ENCODE measurements around the gene NTF4.

The NTF4 gene, protein sequence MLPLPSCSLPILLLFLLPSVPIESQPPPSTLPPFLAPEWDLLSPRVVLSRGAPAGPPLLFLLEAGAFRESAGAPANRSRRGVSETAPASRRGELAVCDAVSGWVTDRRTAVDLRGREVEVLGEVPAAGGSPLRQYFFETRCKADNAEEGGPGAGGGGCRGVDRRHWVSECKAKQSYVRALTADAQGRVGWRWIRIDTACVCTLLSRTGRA

DNA sequence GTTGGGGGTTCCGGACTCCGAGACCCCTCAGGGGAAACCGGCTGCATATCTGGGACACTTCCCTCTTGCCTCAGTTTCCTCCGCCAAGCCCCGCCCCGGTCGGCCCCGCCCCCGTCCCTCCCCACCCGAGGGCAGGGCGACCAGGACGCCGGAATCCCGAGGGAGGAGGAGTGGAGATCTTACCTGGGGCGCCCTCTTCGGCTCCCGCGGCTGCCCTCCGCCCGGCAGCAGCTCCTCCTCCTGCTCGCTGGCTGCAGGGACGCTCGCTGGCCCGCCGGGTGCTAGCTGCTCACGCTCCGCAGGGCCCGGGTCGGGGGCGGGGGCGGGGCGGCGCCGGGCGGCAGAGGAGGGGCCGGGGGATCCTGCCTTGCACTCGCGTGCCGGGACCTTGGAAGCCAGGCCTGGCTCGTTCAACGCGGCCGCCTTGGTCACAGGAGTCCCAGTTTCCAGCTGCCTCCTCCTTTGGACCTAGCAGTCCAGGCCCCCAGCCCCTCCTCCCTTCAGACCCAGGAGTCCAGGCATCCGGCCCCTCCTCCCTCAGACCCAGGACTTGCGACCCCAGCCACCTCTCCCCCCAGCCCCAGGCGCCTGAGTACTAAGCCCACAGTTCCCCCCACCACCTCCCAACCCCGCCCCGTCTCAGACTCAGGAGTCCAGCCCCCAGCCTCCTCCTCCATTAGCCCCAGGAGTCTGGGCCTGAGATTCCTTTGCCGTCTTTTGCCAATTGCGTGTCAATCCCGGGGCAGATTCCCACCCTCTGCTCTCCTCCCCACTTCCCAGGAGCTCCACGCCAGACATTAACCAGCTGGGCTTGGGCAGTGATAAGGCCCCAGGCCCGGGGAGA is at the start of gene NTF4:
TSS of gene NTF4 (minus strand) at position 51 of the 844 bp plus-strand sequence. CDS start 2,821 bp downstream, outside the sequence.
- DNase-seq (ENCODE audit: low read depth in 2 of 3, low spot score in 1 of 3) = no peak

DNA sequence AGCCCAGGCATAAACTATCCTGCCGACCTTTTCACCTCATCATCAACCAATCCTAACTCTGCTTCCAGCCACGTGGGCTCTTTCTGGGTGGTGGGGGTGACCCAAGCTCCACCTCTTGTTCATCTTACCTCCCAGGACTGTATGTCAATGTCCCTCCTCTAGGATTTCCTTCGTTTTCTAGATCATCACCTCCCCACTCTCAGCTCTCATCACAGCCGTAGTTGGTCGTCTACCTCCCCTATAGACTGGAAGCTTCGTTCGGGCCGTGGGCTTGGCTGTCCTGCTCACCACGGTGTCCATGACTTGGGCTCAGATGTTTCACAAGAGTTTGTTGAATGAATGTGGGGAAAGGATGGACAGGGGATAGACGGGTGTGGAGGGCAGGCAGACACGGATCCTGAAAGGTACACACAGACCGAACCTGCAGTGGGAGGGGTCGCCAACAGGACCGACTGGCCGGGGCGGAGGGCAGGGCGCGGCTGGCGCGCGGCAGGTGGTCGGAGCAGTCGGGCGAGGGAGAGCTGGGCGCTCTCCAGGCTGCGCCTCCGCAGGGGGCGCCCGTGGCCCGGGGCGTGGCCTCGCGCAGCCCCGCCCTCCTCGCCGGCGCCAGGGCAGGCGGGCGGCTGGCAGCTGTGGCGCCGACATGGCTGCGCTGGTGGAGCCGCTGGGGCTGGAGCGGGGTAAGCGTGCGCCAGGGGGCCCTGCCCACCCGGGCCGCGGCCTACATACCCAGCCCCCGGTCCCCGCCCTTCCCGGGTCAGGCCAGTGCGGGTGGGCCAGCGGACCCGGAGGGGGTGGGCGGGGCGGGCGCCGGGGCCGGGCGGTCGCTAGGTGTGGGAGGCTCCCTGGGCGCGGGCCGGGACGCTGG is 49.4 kb upstream of the NTF4 start, which contains the start of gene LIN7B:
TSS of gene LIN7B (plus strand) at position 609 of the 868 bp plus-strand sequence. CDS start at position 644, 35 bp downstream.
- DNase-seq (ENCODE audit: low read depth in 2 of 3, low spot score in 1 of 3) = peak; percentile 51 to 65 (median 53)

DNA sequence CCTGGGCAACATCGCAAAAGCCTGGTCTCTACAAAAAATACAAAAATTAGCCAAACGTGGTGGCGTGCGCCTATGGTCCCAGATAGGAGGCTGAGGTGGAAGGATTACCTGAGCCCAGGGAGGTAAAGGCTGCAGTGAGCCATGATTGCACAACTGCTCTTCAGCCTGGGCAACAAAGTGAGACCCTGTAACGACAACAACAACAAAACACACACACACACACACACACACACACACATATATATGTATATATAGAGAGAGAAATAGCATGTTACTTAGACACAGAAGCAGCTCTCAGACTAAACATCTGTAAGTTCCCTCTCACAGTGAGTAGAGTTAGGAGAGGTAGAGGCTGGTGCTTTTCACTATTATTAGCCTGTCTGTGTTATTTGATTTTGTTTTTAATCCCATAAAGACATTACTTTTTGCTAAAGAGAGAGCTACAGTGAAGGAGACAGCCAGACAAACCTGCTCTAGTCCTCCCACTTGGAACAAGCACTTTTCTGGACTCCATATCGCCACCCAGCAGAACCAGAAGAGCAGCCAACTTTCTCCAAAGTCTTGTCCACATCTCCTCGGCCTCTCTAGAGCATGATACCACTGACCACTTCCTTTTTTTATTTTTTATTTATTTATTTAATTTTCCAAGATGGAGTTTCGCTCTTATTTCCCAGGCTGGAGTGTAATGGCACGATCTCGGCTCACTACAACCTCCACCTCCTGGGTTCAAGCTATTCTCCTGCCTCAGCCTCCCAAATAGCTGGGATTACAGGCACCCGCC is 46.8 kb upstream of the NTF4 start:
- no peak for DNase-seq (ENCODE audit: low read depth in 2 of 3, low spot score in 1 of 3)

DNA sequence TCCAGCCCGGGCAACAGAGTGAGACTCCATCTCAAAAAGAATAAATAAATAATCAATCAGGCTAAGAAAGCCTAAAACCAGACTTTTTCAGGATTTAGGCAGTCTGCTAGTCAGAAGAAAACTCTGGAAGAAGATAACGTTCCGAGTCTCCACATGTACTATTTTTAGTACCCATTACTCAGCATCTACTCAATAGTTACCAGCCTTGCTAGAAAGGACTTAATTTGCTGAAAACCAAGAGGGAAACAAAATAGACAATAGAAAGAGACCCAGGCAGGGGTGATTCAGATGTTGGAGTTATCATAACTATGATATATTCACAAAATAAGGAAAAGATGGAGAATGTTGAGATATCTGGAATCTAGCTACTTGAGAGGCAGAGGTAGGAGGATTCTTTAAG is 45.9 kb upstream of the NTF4 start:
- no peak for DNase-seq (ENCODE audit: low read depth in 2 of 3, low spot score in 1 of 3)

DNA sequence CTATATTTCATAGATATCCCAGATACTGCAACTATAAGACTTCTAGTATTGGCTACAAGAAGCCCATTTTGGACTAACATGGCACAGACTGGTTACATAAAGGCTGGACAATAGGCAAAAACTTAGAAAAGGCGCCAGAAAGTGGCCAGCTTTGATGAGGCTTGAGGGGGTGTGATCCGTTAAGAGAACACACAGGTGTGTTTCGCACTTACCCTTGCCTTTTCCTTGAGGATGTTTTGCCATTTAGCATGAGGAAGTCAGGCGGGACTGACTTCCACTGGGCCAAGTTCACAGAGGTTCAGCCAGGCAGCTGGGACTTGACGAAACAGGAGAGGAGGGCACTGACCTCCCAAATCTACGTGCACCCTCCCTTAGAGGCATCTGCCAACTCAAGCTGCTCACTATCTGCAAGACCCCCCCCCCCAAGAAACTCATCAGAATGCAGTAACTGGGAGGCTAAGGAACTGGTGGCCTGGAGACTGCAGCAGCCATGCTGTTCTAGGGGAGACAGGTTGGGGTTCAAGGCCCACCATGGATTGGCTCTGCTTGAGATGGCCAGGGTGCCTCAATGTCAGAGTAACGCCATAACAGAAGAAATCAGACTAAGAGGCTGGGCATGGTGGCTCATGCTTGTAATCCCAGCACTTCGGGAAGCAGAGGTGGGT is 45.1 kb upstream of the NTF4 start:
- no peak for DNase-seq (ENCODE audit: low read depth in 2 of 3, low spot score in 1 of 3)

DNA sequence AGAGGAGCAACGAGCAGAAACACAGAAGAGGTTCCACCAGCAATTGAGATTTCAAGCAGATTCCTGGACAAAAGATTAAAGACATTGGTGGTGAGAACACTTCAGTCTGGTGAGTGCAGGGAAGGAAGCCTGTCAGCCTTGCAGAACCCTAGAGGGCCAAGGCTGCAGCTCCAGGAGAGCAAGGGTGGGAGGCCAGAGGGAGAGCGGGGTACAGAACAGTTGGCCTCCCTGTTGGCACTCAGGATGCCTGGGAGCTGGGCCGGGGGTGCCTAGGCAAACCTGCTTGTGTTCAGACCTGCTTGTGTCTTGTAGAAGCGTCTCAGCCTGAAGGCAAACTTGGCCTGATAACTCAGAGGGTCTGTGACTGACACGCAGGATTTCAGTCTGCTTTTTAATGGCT is 44.4 kb upstream of the NTF4 start:
- no peak for DNase-seq (ENCODE audit: low read depth in 2 of 3, low spot score in 1 of 3)

DNA sequence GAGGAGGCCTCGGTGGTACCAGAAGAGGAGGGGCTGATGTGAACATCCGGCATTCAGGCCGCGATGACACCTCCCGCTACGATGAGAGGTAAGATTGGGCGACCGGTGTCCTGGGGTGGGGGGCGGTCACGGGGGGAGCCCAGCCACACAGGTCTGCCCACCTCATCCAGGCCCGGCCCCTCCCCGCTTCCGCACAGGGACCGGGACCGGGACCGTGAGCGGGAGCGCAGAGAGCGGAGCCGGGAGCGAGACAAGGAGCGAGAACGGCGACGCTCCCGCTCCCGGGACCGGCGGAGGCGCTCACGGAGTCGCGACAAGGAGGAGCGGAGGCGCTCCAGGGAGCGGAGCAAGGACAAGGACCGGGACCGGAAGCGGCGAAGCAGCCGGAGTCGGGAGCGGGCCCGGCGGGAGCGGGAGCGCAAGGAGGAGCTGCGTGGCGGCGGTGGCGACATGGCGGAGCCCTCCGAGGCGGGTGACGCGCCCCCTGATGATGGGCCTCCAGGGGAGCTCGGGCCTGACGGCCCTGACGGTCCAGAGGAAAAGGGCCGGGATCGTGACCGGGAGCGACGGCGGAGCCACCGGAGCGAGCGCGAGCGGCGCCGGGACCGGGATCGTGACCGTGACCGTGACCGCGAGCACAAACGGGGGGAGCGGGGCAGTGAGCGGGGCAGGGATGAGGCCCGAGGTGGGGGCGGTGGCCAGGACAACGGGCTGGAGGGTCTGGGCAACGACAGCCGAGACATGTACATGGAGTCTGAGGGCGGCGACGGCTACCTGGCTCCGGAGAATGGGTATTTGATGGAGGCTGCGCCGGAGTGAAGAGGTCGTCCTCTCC is 43.2 kb upstream of the NTF4 start:
- no peak for DNase-seq (ENCODE audit: low read depth in 2 of 3, low spot score in 1 of 3)

DNA sequence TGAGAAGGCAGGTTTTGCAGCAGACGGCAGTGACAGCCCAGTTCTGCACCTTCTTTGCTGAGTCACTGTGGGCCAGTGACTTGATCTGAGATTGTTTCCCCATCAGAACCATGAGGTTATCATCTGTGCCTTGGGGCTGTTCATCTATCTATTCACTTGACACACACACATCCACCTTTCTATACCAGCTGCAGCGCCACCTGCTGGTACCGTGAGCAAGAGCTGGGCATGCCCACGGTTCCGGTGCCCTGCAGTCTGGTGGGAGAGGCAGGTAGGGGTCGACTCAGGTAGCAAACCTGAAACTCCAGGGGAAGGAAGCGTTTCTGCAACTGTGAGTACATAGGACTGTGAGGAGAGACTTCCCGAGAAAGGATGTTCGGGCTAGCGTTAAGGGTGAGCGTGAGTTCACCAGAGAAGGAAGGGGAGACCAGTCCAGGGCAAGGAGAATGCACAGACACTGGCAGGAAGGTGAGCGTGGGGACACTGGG is 42.1 kb upstream of the NTF4 start:
- peak; percentile 50 to 66 (median 58) for DNase-seq (ENCODE audit: low read depth in 2 of 3, low spot score in 1 of 3)

DNA sequence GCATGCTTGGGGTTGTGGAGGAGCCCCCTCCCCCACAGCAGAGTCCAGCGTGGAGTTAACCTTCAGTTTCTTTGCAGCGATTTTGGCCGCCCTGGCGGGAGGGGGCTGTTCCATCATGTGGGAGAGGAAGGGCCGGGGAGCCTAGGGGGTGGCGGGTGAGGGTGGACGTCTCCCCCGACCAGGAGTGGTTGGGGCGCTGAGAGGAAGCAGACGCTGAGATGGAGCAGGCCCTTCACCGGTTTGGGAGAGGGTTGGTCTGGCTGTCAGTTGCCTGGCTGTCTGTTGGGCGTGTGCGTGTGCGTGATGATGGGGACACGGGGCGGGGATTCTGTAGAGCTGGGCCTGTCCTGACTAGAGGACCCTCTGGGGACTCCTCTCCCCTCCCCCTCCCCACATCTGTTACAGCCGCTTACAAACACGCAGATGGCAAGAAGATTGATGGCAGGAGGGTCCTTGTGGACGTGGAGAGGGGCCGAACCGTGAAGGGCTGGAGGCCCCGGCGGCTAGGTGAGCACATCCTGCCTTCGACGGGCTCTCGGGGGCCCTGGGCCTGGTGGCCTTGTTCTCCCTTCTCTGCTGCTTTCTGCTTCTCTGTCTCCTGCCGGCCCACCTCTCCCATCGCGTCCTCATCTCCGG is 39.7 kb upstream of the NTF4 start:
- no peak for DNase-seq (ENCODE audit: low read depth in 2 of 3, low spot score in 1 of 3)

DNA sequence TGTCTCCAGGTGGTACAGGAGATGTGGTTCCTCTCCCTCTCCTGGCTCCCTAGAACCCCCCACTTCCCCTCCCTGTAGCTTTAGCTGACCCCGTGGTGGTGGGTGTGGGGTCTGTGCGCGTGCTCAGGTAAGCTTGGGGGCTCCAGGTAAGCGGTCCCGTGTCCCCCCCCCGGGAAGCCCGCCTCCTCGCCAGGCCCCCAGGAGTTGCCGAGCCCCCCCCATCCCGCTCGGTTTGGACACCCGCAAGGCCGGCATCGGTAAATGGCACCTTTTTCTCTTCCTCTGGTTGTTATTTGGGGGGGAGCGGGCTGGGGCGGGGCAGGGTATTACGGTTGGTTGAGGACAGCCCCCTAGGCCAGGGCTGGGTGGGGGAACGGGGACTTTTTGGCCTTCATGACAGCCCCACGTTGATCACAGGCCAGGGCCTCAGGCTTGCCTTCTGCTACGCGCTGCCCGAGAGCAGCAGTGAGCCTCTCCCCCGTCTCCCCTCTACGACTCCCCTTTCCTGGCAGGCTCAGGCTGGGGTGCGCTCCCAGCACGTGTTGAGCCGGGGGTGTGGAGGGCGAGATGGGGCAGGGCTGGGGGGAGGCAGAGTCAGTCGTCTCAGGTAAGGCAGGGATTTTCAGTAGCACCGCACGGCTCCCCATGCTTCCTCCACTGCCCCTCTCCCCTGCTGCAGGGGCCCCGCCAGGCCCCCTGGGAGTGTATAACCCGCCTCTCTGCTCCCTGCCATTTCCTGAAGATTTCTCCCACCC is 38.9 kb upstream of the NTF4 start:
- no peak for DNase-seq (ENCODE audit: low read depth in 2 of 3, low spot score in 1 of 3)

DNA sequence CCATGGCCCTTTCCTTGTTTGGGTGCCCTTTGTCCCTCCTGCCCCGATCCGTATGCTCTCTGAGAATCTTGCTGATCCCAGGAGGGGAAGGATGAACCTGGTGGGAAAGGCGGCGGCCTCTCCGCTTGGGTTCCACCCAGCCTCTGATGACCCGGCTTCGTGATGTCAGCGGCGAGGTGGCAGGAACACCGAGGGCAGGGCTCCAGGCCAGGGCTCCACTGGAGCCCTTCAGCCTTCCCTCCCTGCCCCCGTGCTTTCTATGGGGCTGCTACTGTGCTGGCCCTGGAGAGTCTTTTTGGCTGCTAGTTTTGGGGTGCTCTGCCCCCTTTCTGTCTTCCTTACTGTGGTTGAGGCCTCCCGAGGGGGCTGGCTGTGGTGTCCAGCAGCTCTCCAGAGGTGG is 37.7 kb upstream of the NTF4 start:
- DNase-seq (ENCODE audit: low read depth in 2 of 3, low spot score in 1 of 3) = no peak

DNA sequence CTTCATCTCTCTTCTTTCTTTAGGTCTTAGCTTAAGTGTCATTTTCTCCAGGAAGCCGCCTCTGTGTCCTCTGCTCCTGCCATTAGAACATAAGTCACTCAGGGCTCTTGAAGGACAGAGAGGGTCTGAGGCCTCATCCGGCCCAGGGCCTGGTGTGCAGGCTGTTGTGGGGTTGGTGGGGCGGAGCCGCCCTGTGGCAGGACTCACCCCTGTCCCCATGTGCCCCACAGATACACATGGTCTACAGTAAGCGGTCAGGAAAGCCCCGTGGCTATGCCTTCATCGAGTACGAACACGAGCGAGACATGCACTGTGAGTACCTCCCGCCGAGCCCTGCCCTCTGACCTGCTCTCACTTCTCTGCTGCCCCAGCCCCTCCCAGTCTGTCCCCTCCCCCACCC is 36.5 kb upstream of the NTF4 start:
- DNase-seq (ENCODE audit: low read depth in 2 of 3, low spot score in 1 of 3) = no peak

DNA sequence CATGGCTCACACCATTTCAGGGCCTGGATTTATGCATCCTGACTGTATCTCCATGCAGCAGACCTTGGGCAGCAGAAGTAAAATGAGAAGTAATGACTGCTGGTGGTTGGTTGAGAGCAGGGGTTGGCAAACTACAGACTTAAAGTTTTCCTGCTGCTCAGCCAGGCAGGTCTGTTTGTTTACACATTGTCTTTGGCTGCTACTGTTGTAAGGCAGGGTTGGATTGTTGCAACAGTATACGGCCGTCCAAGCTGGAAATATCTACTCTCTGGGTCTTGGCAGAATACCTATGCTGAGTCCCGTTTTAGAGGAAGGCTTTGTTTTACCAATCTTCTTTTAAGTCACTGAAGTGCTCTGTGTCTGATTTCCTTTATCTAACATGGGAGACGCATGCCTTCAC is 34.2 kb upstream of the NTF4 start:
- no peak for DNase-seq (ENCODE audit: low read depth in 2 of 3, low spot score in 1 of 3)

DNA sequence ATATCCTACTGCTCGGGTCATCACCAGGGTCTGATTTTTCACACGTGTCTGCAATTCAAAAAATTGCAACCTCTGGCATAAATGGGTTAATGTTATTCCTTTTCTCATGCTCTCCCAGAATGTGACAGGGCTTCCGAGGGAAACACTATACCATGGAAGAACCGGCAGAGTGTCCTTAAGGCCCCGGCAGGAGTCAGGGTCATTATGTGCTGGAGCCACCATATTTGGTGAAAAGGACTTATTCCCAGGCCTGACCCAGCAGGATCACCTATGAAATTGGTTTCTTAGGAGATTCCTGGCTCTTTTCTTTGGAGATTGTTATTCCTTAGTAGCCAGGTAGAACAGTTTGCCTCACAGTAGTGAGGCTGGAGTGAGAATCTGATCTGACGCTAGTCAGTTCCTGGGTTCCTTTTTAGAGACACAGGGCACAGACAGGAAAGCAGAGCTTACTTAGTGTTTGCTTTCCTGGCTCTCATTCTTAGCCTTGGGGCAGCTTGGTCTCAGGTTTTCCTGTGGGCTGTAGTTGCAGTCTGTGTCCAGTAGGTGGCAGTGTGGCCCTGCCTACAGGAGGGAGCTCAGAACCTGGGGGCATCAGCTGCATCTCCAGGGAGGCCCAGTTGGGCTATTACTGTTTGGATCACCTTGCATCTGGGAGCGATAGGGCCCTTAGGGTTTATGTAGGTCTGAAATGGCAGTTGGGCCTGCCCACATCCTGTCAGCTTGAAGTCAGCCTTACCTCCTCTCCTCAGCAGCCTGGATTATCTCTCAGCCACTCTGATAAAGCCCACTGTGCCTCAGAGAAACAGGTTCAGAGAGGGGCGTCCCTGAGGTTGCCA is 33.1 kb upstream of the NTF4 start:
- DNase-seq (ENCODE audit: low read depth in 2 of 3, low spot score in 1 of 3) = peak; percentile 39 to 75 (median 54)

DNA sequence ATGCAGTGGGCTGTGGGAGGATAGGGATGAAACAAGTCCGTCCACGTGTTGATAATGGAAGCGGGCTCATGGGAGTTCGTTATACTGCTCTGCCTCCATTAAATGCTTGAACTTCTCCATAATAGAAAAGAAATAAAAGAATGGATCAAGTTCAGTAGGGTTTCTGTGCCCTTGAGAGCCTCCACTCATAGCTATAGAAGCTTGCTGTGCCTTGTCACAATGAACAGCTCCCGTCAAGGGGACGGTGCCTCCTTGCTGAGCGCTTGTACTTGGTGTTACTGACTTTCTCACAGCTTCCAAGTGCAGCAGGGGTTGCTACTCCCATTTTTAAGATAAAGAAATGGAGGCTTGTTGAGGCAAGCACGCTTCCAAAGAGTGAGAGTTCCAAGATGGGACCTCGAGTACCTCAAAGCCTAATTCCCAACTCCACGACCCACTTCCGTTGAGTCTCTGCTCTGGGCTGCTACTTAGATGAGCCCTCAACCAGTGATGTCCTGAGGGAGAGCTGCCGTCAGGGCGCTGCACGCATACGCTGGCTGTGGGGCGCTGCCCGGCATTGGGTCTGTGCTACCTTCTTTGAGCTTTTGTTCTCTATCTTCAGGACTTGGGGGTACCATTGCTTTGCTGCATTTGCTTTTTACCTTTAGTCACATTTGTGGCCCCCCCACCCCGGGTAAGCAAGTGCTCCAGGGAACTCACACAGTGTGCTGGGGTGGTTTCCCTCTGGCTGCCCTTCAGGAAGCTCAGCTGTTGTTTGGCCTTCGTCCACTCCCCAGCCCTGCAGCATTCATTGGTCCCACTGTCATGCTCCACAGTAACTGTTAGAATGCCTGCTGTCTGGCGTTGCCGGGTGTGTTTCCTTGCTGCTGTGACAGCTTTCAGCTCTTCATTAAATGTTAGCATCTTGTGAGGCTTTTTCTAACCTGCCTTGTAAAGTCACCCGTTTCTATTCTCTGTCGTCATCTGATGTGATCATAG is 30.2 kb upstream of the NTF4 start:
- no peak for DNase-seq (ENCODE audit: low read depth in 2 of 3, low spot score in 1 of 3)

DNA sequence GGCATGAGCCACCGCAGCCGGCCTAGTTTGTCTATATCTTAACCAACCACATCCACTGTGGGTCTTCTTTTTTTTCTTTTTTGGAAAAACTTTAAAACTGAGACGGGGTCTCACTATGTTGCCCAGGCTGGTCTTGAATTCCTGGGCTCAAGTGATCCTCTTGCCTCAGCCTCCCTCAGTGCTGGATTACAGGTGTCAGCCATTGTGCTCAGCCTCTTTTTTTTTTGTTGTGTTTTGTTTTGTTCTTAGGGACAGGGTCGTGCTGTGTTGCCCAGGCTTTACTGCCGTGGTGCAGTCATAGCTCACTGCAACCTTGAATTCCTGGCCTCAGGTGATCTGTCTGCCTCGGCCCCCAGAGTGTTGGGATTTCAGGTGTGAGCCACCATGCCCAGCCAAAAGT is 28.1 kb upstream of the NTF4 start:
- no peak for DNase-seq (ENCODE audit: low read depth in 2 of 3, low spot score in 1 of 3)
